ENCODE results near the gene COL23A1. TPM values are rescaled to one million over a fixed set of nuclear protein-coding genes. Genes with fewer than 3 reads are reported as not detected.

The COL23A1 gene
- total and polyA plus RNA-seq, 2 of the 8 experiments (the other 6 are each of a cell fraction or from before 2014, with no cell fraction given): 3.1 to 4.7 TPM

- TF ChIP-seq CHD7 (IDR thresholded peaks at IDR 0.05; ENCODE audit: insufficient replicate concordance, low read length) (no peak), KDM5A (IDR thresholded peaks at IDR 0.05; ENCODE audit: low read length) (no peak), POLR2AphosphoS5 (IDR thresholded peaks at IDR 0.05; ENCODE audit: low read depth, low read length) (no peak), HDAC2 (IDR thresholded peaks at IDR 0.05; ENCODE audit: borderline replicate concordance in 1 of 2, low read depth in 2 of 2, low read length in 2 of 2) (no peak), POU5F1 (IDR thresholded peaks at IDR 0.05; ENCODE audit: low read depth, low read length) (no peak), TAF7 (optimal IDR thresholded peaks at IDR 0.05; ENCODE audit: borderline replicate concordance, low read depth, low read length) (no peak), EGR1 (IDR thresholded peaks at IDR 0.05; ENCODE audit: borderline replicate concordance, low read depth, low read length) (no peak), TCF12 (IDR thresholded peaks at IDR 0.05; ENCODE audit: low read depth, low read length) (no peak), RXRA (IDR thresholded peaks at IDR 0.05; ENCODE audit: insufficient read depth, low read depth, low read length) (no peak)
Observed at GRCh38 chr5:178331491-178331996, 258.6 kb downstream of the COL23A1 start (continued).

Data from H1 (cell line).